HCT116 (cell line): ENCODE measurements around the gene PELI3. TPM values are rescaled to one million over a fixed set of nuclear protein-coding genes. Genes with fewer than 3 reads are reported as not detected.

ENCODE experiments used
- ATAC-seq: fragments of 200-7000 bp; cut with Tn5 transposase; 2 replicates; pipeline ENCODE4 v1.9.1; 2020; ENCODE audit warnings: mild to moderate bottlenecking, moderate library complexity
- BruUV-seq: library from RNA; stranded (reverse); fragments of 400-500 nt; replicated peaks from 2 replicates; lab custom pipeline; 2021; lab: Mats Ljungman, UMichigan
- CTCF ChIA-PET: fragments of 300-600 bp; sonication (Branson Sonifier 250); formaldehyde crosslinking; loops from one replicate; lab custom pipeline; 2021; ENCODE audit warnings: antibody characterized with exemption; lab: Charles Lee
- POLR2A ChIA-PET: fragments of 300-600, 350-600 bp; sonication (Branson Sonifier 250); formaldehyde crosslinking; loops from one replicate; lab custom pipeline; 2021; ENCODE audit warnings: antibody characterized with exemption; lab: Charles Lee
- RAD21 ChIA-PET, 2 experiments: fragments of 300-600 bp; sonication (Branson Sonifier 250); formaldehyde crosslinking; loops; one replicate each; lab custom pipeline; 2023; ENCODE audit warnings: low total read pairs in 2 of 2; ENCODE audit not compliant: uncharacterized antibody in 2 of 2, unreplicated experiment in 2 of 2, low non-redundant PET in 1 of 2; lab: Charles Lee
- DNase-seq: peaks from one replicate; pipeline ENCODE4 v3.0.0-alpha.2; 2010; ENCODE audit warnings: low read depth, low spot score
- H2AFZ ChIP-seq: fragments of 200-600 bp; shearing (Covaris generic), sonication (generic); 2 replicates; pipeline ENCODE4 v1.6.1; 2017; ENCODE audit warnings: low read depth, mixed run types, mixed read lengths, antibody characterized with exemption, low read length; ENCODE audit not compliant: poor library complexity, severe bottlenecking
- H3K27ac ChIP-seq: 2 replicates; pipeline ENCODE4 v1.5.1; 2012; ENCODE audit warnings: low read depth, low read length
- H3K27me3 ChIP-seq: fragments of 200-600 bp; sonication (generic); 2 replicates; pipeline ENCODE4 v1.6.1; 2016; ENCODE audit warnings: mixed run types, low read length, mixed read lengths; ENCODE audit not compliant: insufficient read depth
- H3K36me3 ChIP-seq, 2 experiments: fragments of 200-500 bp in 1 of 2; fragments of 200-600 bp in 1 of 2; sonication (Bioruptor generic) in 1 of 2; sonication (generic) in 1 of 2; 2 replicates each; pipeline versions ENCODE4 v1.5.1 to v1.6.1; 2014 to 2016; ENCODE audit warnings: low read length in 2 of 2, inconsistent platforms in 1 of 2, mixed read lengths in 1 of 2, mixed run types in 1 of 2; ENCODE audit not compliant: insufficient read depth in 2 of 2, control insufficient read depth in 1 of 2
- H3K4me1 ChIP-seq, 2 experiments: fragments of 200-600 bp in 1 of 2; sonication (generic) in 1 of 2; 2 replicates each; pipeline versions ENCODE4 v1.5.1 to v1.6.1; 2012 to 2017; ENCODE audit warnings: low read length in 2 of 2, inconsistent platforms in 1 of 2, mild to moderate bottlenecking in 1 of 2, mixed read lengths in 1 of 2, mixed run types in 1 of 2, moderate library complexity in 1 of 2; ENCODE audit not compliant: insufficient read depth in 2 of 2, control insufficient read depth in 1 of 2
- H3K4me2 ChIP-seq: fragments of 200-600 bp; sonication (generic); 2 replicates; pipeline ENCODE4 v1.6.1; 2017; ENCODE audit warnings: mixed run types, low read length, mixed read lengths
- H3K4me3 ChIP-seq, 2 experiments: fragments of 200-600 bp in 1 of 2; sonication (generic) in 1 of 2; replicated peaks in 1 of 2; 2 replicates each; pipeline ENCODE4 v1.5.1; 2011 to 2016; ENCODE audit warnings: low read length in 2 of 2, control low read depth in 1 of 2, low read depth in 1 of 2, mild to moderate bottlenecking in 1 of 2, mixed read lengths in 1 of 2, mixed run types in 1 of 2
- H3K79me2 ChIP-seq: fragments of 200-600 bp; sonication (generic); 2 replicates; pipeline ENCODE4 v1.6.1; 2017; ENCODE audit warnings: mild to moderate bottlenecking, mixed run types, low read length, moderate library complexity, mixed read lengths; ENCODE audit not compliant: insufficient read depth
- H3K9ac ChIP-seq: fragments of 200-600 bp; sonication (generic); 2 replicates; pipeline ENCODE4 v1.6.1; 2016; ENCODE audit warnings: low read length, mixed read lengths
- H3K9me2 ChIP-seq: fragments of 200-600 bp; sonication (generic), shearing (Covaris generic); 2 replicates; pipeline ENCODE4 v1.6.1; 2017; ENCODE audit warnings: mixed run types, mild to moderate bottlenecking, moderate library complexity; ENCODE audit not compliant: insufficient read depth
- H3K9me3 ChIP-seq, 2 experiments: fragments of 200-500 bp in 1 of 2; fragments of 200-600 bp in 1 of 2; sonication (Bioruptor generic) in 1 of 2; sonication (generic) in 1 of 2; 2 replicates each; pipeline ENCODE4 v1.6.1; 2014 to 2017; ENCODE audit warnings: low read length in 2 of 2, mixed read lengths in 2 of 2, inconsistent platforms in 1 of 2, low read depth in 1 of 2, mild to moderate bottlenecking in 1 of 2, mixed run types in 1 of 2, moderate library complexity in 1 of 2; ENCODE audit not compliant: control insufficient read depth in 1 of 2, insufficient read depth in 1 of 2
- H4K20me1 ChIP-seq: fragments of 200-600 bp; sonication (generic), shearing (Covaris generic); 2 replicates; pipeline ENCODE4 v1.6.1; 2017; ENCODE audit warnings: mixed run types, mild to moderate bottlenecking, moderate library complexity; ENCODE audit not compliant: insufficient read depth
- ATF3 ChIP-seq: IDR thresholded peaks from 2 replicates; pipeline ENCODE4 v1.6.1; 2012
- ELF1 ChIP-seq: IDR thresholded peaks from 2 replicates; pipeline ENCODE4 v1.6.1; 2012; ENCODE audit warnings: low read depth, borderline replicate concordance
- EZH2 ChIP-seq: fragments of 200-600 bp; sonication (generic); IDR thresholded peaks from 2 replicates; pipeline ENCODE4 v1.6.1; 2017; ENCODE audit warnings: antibody characterized with exemption, mixed run types
- POLR2A ChIP-seq: IDR thresholded peaks from 2 replicates; pipeline ENCODE4 v1.7.0; 2011; ENCODE audit warnings: borderline replicate concordance; ENCODE audit not compliant: insufficient read depth, insufficient read length; ENCODE audit errors: extremely low read depth
- RAD21 ChIP-seq: IDR thresholded peaks from 2 replicates; pipeline ENCODE4 v1.6.1; 2012; ENCODE audit warnings: low read depth, mild to moderate bottlenecking
- ZNF274 ChIP-seq: fragments of 200-500 bp; sonication (Bioruptor generic); IDR thresholded peaks from 2 replicates; pipeline ENCODE4 v1.6.1; 2014; ENCODE audit warnings: mild to moderate bottlenecking, low read depth, low read length, inconsistent platforms
- intact Hi-C: fragments of 100-400 bp; cut with micrococcal nuclease; formaldehyde crosslinking; loops from 2 replicates; pipeline ENCODE4 v1.10.0; 2022
- total RNA-seq: library from RNA; stranded (reverse); gene quantifications from one replicate; pipeline ENCODE4 v1.2.1, GENCODE V29; 2021; ENCODE audit not compliant: unreplicated experiment
- TF ChIP-seq, protein P1 (sequence below): IDR thresholded peaks from 2 replicates; pipeline ENCODE4 v1.6.1; 2011; ENCODE audit warnings: mild to moderate bottlenecking, low read length, moderate library complexity; ENCODE audit not compliant: insufficient replicate concordance; ENCODE audit errors: extremely low read depth

The PELI3 gene
- total RNA-seq, 1 experiment from 2014 or later = 12.8 TPM

GRCh38 chr11:66477263-66478201 lies 10.8 kb downstream of the PELI3 start:
- no peaks in the 10 kb centered on the region for H4K20me1 ChIP-seq
- peaks cover 8 to 17% of the 10 kb centered on the region in 2 experiments; a peak in 1 of 4 replicates for H3K4me1 ChIP-seq
- peaks cover 6% of the 10 kb centered on the region; the same call in 1 of the 2 replicates for H3K79me2 ChIP-seq
- H3K36me3 ChIP-seq = peaks cover 7% of the 10 kb centered on the region in 2 experiments; a peak in 2 of 4 replicates
- H3K4me2 ChIP-seq = no peak overlapping the region
- no peaks in the 10 kb centered on the region for H3K27me3 ChIP-seq
- no peaks in the 10 kb centered on the region for H3K9me3 ChIP-seq
- ATAC-seq = no peak
- no peak overlapping the region for H2AFZ ChIP-seq
- TF ChIP-seq POLR2A = no peak
- TF ChIP-seq, protein P1, sequence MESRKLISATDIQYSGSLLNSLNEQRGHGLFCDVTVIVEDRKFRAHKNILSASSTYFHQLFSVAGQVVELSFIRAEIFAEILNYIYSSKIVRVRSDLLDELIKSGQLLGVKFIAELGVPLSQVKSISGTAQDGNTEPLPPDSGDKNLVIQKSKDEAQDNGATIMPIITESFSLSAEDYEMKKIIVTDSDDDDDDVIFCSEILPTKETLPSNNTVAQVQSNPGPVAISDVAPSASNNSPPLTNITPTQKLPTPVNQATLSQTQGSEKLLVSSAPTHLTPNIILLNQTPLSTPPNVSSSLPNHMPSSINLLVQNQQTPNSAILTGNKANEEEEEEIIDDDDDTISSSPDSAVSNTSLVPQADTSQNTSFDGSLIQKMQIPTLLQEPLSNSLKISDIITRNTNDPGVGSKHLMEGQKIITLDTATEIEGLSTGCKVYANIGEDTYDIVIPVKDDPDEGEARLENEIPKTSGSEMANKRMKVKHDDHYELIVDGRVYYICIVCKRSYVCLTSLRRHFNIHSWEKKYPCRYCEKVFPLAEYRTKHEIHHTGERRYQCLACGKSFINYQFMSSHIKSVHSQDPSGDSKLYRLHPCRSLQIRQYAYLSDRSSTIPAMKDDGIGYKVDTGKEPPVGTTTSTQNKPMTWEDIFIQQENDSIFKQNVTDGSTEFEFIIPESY = no peak
- TF ChIP-seq EZH2 = no peak
- TF ChIP-seq ZNF274 = no peak
- no peak for TF ChIP-seq ATF3
- TF ChIP-seq RAD21 = no peak
- no peak for TF ChIP-seq ELF1
- TF ChIP-seq, all 23 proteins: peak for 0
- H3K9ac ChIP-seq = no peak overlapping the region
- CTCF ChIA-PET = interaction anchor here (1.1 kb wide), 1 partner anchor 11 kb away, joined by 7 read pairs; the partner anchor contains the start of gene PELI3
- no peak for DNase-seq
- no TSS peak for BruUV-seq
- no peak overlapping the region for H3K4me3 ChIP-seq
- RAD21 ChIA-PET = no interaction called here
- POLR2A ChIA-PET = interaction anchor here (2.9 kb wide), 1 partner anchor 11 kb away, joined by 17 read pairs; the partner anchor contains the start of gene PELI3
- intact Hi-C loops = no loop called here
- peak overlapping the region; percentile 5; the same call in 1 of the 2 replicates for H3K27ac ChIP-seq
- H3K9me2 ChIP-seq = no peaks in the 10 kb centered on the region
